LNCaP clone FGC (cell line): Measurements from ENCODE around the gene KRT39.

Experiments
- DNase-seq: peaks from one replicate; pipeline ENCODE4 v3.0.0-alpha.2; 2011; ENCODE audit warnings: low read depth
- H3K4me3 ChIP-seq: 2 replicates; pipeline ENCODE4 v1.5.1; 2011; ENCODE audit warnings: mild to moderate bottlenecking, low read depth, low read length, control low read depth
- CTCF ChIP-seq: IDR thresholded peaks from 2 replicates; pipeline ENCODE4 v1.5.1; 2012; ENCODE audit warnings: mild to moderate bottlenecking; ENCODE audit not compliant: control insufficient read depth, insufficient read depth; ENCODE audit errors: extremely low read depth

The KRT39 gene

DNA sequence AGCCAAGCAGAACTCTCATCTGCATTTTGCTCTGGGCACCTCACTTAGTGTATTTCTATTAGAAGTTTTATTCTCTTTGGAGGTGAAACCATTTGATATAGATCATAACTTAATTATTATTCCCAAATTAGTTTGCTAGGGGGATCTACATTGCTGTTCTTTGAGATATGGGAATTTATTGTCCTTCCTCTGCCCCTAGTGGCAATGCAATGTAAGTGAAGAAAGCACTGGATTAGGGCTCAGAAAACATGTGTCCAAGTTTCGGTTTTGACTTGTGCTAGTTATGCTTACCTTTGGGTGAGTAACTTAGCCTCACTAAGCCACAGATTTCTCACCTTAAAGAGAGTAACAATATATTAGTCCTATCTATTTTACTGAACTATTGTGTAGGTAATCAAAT, 2.9 kb downstream of the KRT39 start:
- TF ChIP-seq CTCF = peak; percentile 56
- no peak for DNase-seq
- no peak overlapping the region for H3K4me3 ChIP-seq

GRCh38 chr17:40962059-40962561, 4.6 kb downstream of the KRT39 start:
- TF ChIP-seq CTCF = no peak
- H3K4me3 ChIP-seq = no peak overlapping the region
- DNase-seq = no peak

- no peak overlapping the region for H3K4me3 ChIP-seq
- no peak for DNase-seq
- TF ChIP-seq CTCF = no peak
Observed at GRCh38 chr17:40961591-40961990, 5.2 kb downstream of the KRT39 start.

DNA sequence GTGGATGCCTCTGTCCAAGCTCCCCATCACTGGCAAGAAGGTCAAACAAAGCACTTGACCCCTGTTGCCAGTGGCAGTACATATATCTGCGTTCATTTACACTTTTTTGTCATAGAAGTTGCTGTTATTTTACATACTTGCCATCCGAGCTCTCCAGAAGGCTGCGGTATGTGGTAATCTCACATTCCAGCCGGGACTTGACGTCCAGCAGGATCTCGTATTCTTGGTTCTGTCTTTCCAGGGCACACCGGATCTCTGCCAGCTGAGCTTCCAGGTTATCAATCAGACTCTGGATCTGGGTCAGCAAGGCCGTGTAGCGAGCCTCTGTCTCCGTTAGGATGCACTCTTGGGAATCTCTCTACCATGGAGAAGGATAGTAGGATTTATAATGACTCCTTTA, 6.6 kb downstream of the KRT39 start:
- no peak overlapping the region for H3K4me3 ChIP-seq
- no peak for TF ChIP-seq CTCF
- no peak for DNase-seq

DNA sequence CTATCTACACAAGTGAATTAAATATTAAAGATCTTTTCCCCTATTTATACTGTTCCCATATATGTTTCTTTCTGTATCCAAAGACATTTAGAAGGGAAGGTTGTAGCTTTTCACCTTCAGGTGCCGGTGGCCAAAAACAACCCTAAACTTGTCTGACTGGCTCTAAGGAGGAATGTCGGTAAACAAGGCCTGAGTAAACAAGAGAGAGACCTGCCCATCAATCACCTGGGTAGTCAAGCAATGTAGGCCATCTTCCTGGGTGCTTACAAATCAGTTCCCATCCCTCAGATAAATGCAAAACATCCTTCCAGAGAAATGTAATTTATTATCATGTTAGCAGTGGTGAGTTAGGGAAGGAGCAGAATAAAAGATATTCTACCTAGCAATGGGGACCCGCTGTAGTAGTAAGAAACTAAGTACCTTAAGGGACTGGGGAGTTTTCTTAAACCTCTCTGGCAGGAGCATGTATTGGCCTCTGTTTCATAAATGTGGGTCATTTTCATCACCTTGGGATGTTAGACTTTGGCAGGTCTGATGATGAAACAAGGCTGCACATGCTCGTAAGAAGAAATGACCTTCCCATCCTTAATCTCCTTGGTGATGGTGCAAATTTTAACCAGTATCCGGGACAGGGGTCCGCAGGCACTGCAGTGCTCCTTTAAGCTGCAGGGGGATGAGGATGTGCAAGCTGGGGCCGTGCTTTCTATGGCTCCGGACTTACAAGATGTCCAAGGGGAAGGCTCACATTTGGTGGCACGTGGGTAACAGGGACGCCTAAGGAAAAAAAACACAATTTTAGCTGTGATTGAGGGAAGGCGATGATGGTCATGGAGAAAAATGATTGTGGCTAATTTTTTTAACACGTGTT, 8.4 kb downstream of the KRT39 start:
- peak; percentile 89 for DNase-seq
- H3K4me3 ChIP-seq = no peak overlapping the region
- no peak for TF ChIP-seq CTCF

DNA sequence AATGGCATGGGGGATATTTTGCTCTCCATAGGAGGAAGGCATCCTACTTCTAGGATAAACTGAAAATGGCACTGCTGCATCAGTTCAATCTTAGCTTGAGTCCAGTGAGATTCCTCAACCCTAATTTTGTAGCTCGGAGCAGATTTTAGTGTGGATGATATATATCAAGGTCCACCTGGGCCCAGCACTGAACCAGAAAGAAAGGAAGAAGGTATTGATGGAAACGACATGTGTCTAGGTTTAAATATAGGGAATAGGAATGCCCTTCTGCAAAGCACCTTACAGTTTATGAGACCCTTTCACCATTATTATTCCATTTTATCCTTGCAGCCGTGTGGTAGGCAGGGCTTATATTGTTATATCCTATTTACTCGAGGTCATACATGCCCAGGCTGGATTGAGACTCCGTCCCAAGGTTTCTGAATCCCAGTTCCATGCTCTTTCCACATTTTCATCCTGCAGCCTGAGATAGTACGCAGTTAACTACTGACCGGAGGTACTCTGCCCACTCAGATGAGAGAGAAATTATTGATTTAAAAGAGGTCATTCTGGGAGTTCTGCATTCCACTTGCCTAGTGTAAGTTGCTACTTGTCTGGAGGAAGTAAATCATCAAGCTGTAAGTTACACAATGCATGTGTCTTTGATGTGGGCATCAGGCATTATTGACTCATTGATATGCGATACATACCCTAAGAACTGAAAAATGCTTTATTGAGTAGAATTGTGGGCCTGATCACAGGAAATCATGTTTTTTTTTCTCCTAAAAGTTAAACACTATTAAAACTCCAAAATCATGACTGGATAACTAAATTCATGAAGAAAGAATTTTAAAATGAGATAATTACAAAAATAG, 10.1 kb downstream of the KRT39 start:
- DNase-seq = no peak
- H3K4me3 ChIP-seq = no peak overlapping the region

More for the DNA sequence above, 10.1 kb downstream of the KRT39 start:
- no peak for TF ChIP-seq CTCF
